GM12872 (cell line): ENCODE data around the gene KDM1A.

Experiments used
- CTCF ChIP-seq: IDR thresholded peaks from 3 replicates; pipeline ENCODE4 v1.5.1; 2011; ENCODE audit warnings: low read depth, mild to moderate bottlenecking, low read length, moderate library complexity; ENCODE audit not compliant: insufficient read depth

KDM1A gene

GRCh38 chr1:23085696-23086095, 66.4 kb downstream of the KDM1A start:
- TF ChIP-seq CTCF = no peak

GRCh38 chr1:23088027-23088426, 68.8 kb downstream of the KDM1A start:
- TF ChIP-seq CTCF = no peak

- TF ChIP-seq CTCF = no peak
Observed at GRCh38 chr1:23090056-23090455, 70.8 kb downstream of the KDM1A start.

- TF ChIP-seq CTCF = no peak
Observed at GRCh38 chr1:23091545-23091944, 72.3 kb downstream of the KDM1A start.

- TF ChIP-seq CTCF = no peak
Observed at GRCh38 chr1:23092447-23092846, 73.2 kb downstream of the KDM1A start.

- TF ChIP-seq CTCF = no peak
Observed at GRCh38 chr1:23097316-23097715, 78.0 kb downstream of the KDM1A start.

GRCh38 chr1:23098463-23099170, 79.3 kb downstream of the KDM1A start:
- TF ChIP-seq CTCF = peak; percentile 96
